Smooth muscle cell (in vitro differentiated cells): ENCODE measurements around the gene DRD1. TPM values are rescaled to one million over a fixed set of nuclear protein-coding genes. Genes with fewer than 3 reads are reported as not detected.
A peak's percentile ranks its signal among the peaks of the same experiment; 100 is the strongest.

ENCODE experiments used
- DNase-seq: peaks from one replicate; lab custom pipeline; 2025; ENCODE audit not compliant: unreplicated experiment; lab: John Stamatoyannopoulos, UW
- H2AFZ ChIP-seq: fragments of 200-600 bp; sonication (generic); 2 replicates; pipeline ENCODE4 v1.6.0; 2016; ENCODE audit warnings: antibody characterized with exemption, low read depth, mild to moderate bottlenecking
- H3F3A ChIP-seq: fragments of 200-600 bp; sonication (generic); 2 replicates; pipeline ENCODE4 v1.6.0; 2017; ENCODE audit warnings: antibody characterized with exemption, low read depth
- H3K27ac ChIP-seq: fragments of 200-600 bp; sonication (generic); 2 replicates; pipeline ENCODE4 v1.5.1; 2016; ENCODE audit warnings: low read depth, mild to moderate bottlenecking
- H3K27me3 ChIP-seq: fragments of 200-600 bp; sonication (generic); 2 replicates; pipeline ENCODE4 v1.6.1; 2016; ENCODE audit warnings: low read depth, mild to moderate bottlenecking
- H3K36me3 ChIP-seq: fragments of 200-600 bp; sonication (generic); 2 replicates; pipeline ENCODE4 v1.5.1; 2016; ENCODE audit warnings: low read depth
- H3K4me1 ChIP-seq: fragments of 200-600 bp; sonication (generic); 2 replicates; pipeline ENCODE4 v1.5.1; 2016; ENCODE audit warnings: low read depth
- H3K4me2 ChIP-seq: fragments of 200-600 bp; sonication (generic); 2 replicates; pipeline ENCODE4 v1.6.0; 2016; ENCODE audit warnings: mild to moderate bottlenecking
- H3K4me3 ChIP-seq: fragments of 200-600 bp; sonication (generic); 2 replicates; pipeline ENCODE4 v1.5.1; 2016; ENCODE audit warnings: mild to moderate bottlenecking
- H3K79me2 ChIP-seq: fragments of 200-600 bp; sonication (generic); 2 replicates; pipeline ENCODE4 v1.6.0; 2016; ENCODE audit warnings: low read depth, mild to moderate bottlenecking
- H3K9ac ChIP-seq: fragments of 200-600 bp; sonication (generic); 2 replicates; pipeline ENCODE4 v1.6.0; 2016; ENCODE audit warnings: low read depth
- H3K9me3 ChIP-seq: fragments of 200-600 bp; sonication (generic); replicated peaks from 2 replicates; pipeline ENCODE4 v1.5.1; 2016; ENCODE audit warnings: low read depth
- H4K20me1 ChIP-seq: fragments of 200-600 bp; sonication (generic); 2 replicates; pipeline ENCODE4 v1.6.0; 2016; ENCODE audit warnings: low read depth
- CTCF ChIP-seq: fragments of 200-600 bp; sonication (generic); IDR thresholded peaks from 2 replicates; pipeline ENCODE4 v1.5.1; 2017; ENCODE audit warnings: borderline replicate concordance, mild to moderate bottlenecking, antibody characterized with exemption; ENCODE audit not compliant: insufficient read depth, poor library complexity, severe bottlenecking
- WGBS: methylation state at CpG from one replicate; pipeline ENCODE4 v1.1.7; 2016; ENCODE audit warnings: low lambda C conversion rate; 5-methylcytosine and 5-hydroxymethylcytosine counted together
- polyA plus RNA-seq: library from polyadenylated mRNA; unstranded; fragments of >200 nt; fragmentation: Nextera tagmentation; extraction: Ambion mirVana; gene quantifications from 2 replicates; pipeline ENCODE4 v1.2.1, GENCODE V29; 2016
- total RNA-seq: library from RNA; depleted of rRNA; stranded (reverse); fragments of >200 nt; gene quantifications from 2 replicates; pipeline ENCODE4 v1.2.3, GENCODE V29; 2014

Gene DRD1
- total and polyA plus RNA-seq, 2 experiments from 2014 or later: 0.32 to 1.3 TPM

- no peak for DNase-seq
- H3K27ac ChIP-seq: no peak overlapping the region
- no peaks in the 10 kb centered on the region for H3K9me3 ChIP-seq
- H3K79me2 ChIP-seq: no peaks in the 10 kb centered on the region
- H3K4me2 ChIP-seq: peak overlapping the region; percentile 90
- H3K9ac ChIP-seq: no peak overlapping the region
- H3K36me3 ChIP-seq: no peaks in the 10 kb centered on the region
- WGBS: 41% methylated on average over 37 of the region's 37 CpGs
- peaks cover 16% of the 10 kb centered on the region for H3K4me1 ChIP-seq
- TF ChIP-seq CTCF: no peak
- H2AFZ ChIP-seq: peak overlapping the region; percentile 85
- peaks cover 56% of the 10 kb centered on the region for H3K27me3 ChIP-seq
- H3K4me3 ChIP-seq: peak overlapping the region; percentile 55
- no peaks in the 10 kb centered on the region for H4K20me1 ChIP-seq
- no peaks in the 10 kb centered on the region for H3F3A ChIP-seq
Observed at GRCh38 chr5:175444905-175445456, 999 bp upstream of the DRD1 start.

GRCh38 chr5:175443514-175444059 lies 395 bp downstream of the DRD1 start:
- TF ChIP-seq CTCF: no peak
- Histone ChIP-seq H3K9ac (no peak overlapping the region), H3K4me3 (peak overlapping the region; percentile 55)

GRCh38 chr5:175438234-175438857 lies 5.6 kb downstream of the DRD1 start:
- H3K27ac ChIP-seq: no peak overlapping the region
- H3K27me3 ChIP-seq: peaks cover 22% of the 10 kb centered on the region
- H3K4me1 ChIP-seq: no peaks in the 10 kb centered on the region
- no peaks in the 10 kb centered on the region for H3K79me2 ChIP-seq
- H3K4me2 ChIP-seq: no peak overlapping the region
- H3K36me3 ChIP-seq: no peaks in the 10 kb centered on the region
- no peaks in the 10 kb centered on the region for H3F3A ChIP-seq
- no peaks in the 10 kb centered on the region for H3K9me3 ChIP-seq
- H4K20me1 ChIP-seq: no peaks in the 10 kb centered on the region
- TF ChIP-seq CTCF: no peak
- WGBS: 95% methylated on average over 3 of the region's 3 CpGs
- H3K4me3 ChIP-seq: no peak overlapping the region
- no peak for DNase-seq
- no peak overlapping the region for H3K9ac ChIP-seq
- H2AFZ ChIP-seq: no peak overlapping the region

More at GRCh38 chr5:175443514-175444059, 395 bp downstream of the DRD1 start:
- H3K36me3 ChIP-seq: no peaks in the 10 kb centered on the region
- no peaks in the 10 kb centered on the region for H3K9me3 ChIP-seq
- no peaks in the 10 kb centered on the region for H3K79me2 ChIP-seq
- 12% methylated on average over 29 of the region's 29 CpGs for WGBS
- H3K4me1 ChIP-seq: peaks cover 13% of the 10 kb centered on the region
- no peak overlapping the region for H3K27ac ChIP-seq
- peak overlapping the region; percentile 85 for H2AFZ ChIP-seq
- H4K20me1 ChIP-seq: no peaks in the 10 kb centered on the region
- DNase-seq: no peak
- peak overlapping the region; percentile 90 for H3K4me2 ChIP-seq
- H3F3A ChIP-seq: no peaks in the 10 kb centered on the region
- H3K27me3 ChIP-seq: peaks cover 52% of the 10 kb centered on the region
